Chondrocyte (in vitro differentiated cells): ENCODE results near the gene STUM. TPM values are rescaled to one million over a fixed set of nuclear protein-coding genes. Genes with fewer than 3 reads are reported as not detected.

ENCODE experiments used
- DNase-seq: peaks from one replicate; pipeline ENCODE4 v3.0.0; 2021; ENCODE audit warnings: mixed read lengths, low spot score
- H3K27ac Mint-ChIP-seq: one replicate; pipeline ENCODE4 v1.8.0; 2021; ENCODE audit warnings: mild to moderate bottlenecking, moderate library complexity, mixed read lengths; ENCODE audit not compliant: unreplicated experiment
- H3K27me3 Mint-ChIP-seq: 2 replicates; pipeline ENCODE4 v1.8.0; 2021; ENCODE audit warnings: low read depth, mixed read lengths
- H3K36me3 Mint-ChIP-seq: 2 replicates; pipeline ENCODE4 v1.8.0; 2021; ENCODE audit warnings: low read depth, mixed read lengths
- H3K4me1 Mint-ChIP-seq: 2 replicates; pipeline ENCODE4 v1.8.0; 2021; ENCODE audit warnings: low read depth, mild to moderate bottlenecking, mixed read lengths
- H3K4me3 Mint-ChIP-seq: one replicate; pipeline ENCODE4 v1.8.0; 2021; ENCODE audit warnings: mild to moderate bottlenecking, moderate library complexity, mixed read lengths; ENCODE audit not compliant: unreplicated experiment
- H3K9me3 Mint-ChIP-seq: 2 replicates; pipeline ENCODE4 v1.8.0; 2021; ENCODE audit warnings: low read depth, mixed read lengths
- CTCF ChIP-seq: fragments of 200-600 bp; sonication (generic); IDR thresholded peaks from 2 replicates; pipeline ENCODE4 v1.5.0; 2021; ENCODE audit warnings: antibody characterized with exemption, mild to moderate bottlenecking, moderate library complexity
- total RNA-seq: library from RNA; stranded (reverse); gene quantifications from 3 replicates; pipeline ENCODE4 v1.2.1, GENCODE V29; 2021

The STUM gene
- total RNA-seq, 1 donor from 2014 or later: 0.27 TPM

GRCh38 chr1:226640321-226641136 lies 92.0 kb downstream of the STUM start:
- TF ChIP-seq CTCF: no peak
- peak; percentile 78 for DNase-seq
- H3K4me3 Mint-ChIP-seq: no peak overlapping the region
- H3K9me3 Mint-ChIP-seq: no peaks in the 10 kb centered on the region
- peaks cover 7% of the 10 kb centered on the region for H3K36me3 Mint-ChIP-seq
- H3K4me1 Mint-ChIP-seq: peaks cover 9% of the 10 kb centered on the region
- no peak overlapping the region for H3K27ac Mint-ChIP-seq
- no peaks in the 10 kb centered on the region for H3K27me3 Mint-ChIP-seq

GRCh38 chr1:226641671-226642231 lies 93.2 kb downstream of the STUM start:
- DNase-seq: peak; percentile 82
- no peak overlapping the region for H3K27ac Mint-ChIP-seq
- peaks cover 15% of the 10 kb centered on the region for H3K4me1 Mint-ChIP-seq
- no peaks in the 10 kb centered on the region for H3K27me3 Mint-ChIP-seq
- no peaks in the 10 kb centered on the region for H3K9me3 Mint-ChIP-seq
- TF ChIP-seq CTCF: no peak
- H3K36me3 Mint-ChIP-seq: peaks cover 7% of the 10 kb centered on the region
- H3K4me3 Mint-ChIP-seq: no peak overlapping the region

DNA sequence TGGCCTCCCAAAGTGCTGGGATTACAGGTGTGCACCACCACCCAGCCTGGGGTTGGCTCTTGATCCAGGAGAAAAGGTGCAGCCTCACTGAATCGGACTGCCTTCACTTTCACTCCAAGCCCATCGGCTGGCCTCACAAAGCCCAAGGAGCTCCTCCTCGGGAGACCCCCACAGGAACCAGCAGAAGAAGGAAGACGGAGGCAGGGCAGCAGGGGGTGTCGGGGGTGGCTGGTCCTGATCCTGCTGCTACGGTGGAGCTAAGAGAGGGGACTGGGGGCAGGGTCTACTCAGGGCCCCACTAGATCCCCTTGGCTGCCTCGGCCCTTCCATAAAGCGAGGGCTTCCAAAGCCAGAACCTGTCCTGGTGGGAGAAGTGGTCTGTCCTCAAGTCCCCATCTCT lies 93.9 kb downstream of the STUM start:
- H3K36me3 Mint-ChIP-seq: peaks cover 6% of the 10 kb centered on the region
- H3K27ac Mint-ChIP-seq: no peak overlapping the region
- no peaks in the 10 kb centered on the region for H3K27me3 Mint-ChIP-seq
- no peak for TF ChIP-seq CTCF
- DNase-seq: peak; percentile 77
- peaks cover 15% of the 10 kb centered on the region for H3K4me1 Mint-ChIP-seq
- no peak overlapping the region for H3K4me3 Mint-ChIP-seq
- no peaks in the 10 kb centered on the region for H3K9me3 Mint-ChIP-seq

- peaks cover 9% of the 10 kb centered on the region for H3K36me3 Mint-ChIP-seq
- H3K27ac Mint-ChIP-seq: no peak overlapping the region
- no peak for TF ChIP-seq CTCF
- H3K27me3 Mint-ChIP-seq: no peaks in the 10 kb centered on the region
- H3K9me3 Mint-ChIP-seq: no peaks in the 10 kb centered on the region
- DNase-seq: peak; percentile 43
- no peak overlapping the region for H3K4me3 Mint-ChIP-seq
- H3K4me1 Mint-ChIP-seq: peaks cover 15% of the 10 kb centered on the region
Observed at GRCh38 chr1:226643177-226643576, 94.6 kb downstream of the STUM start.

DNA sequence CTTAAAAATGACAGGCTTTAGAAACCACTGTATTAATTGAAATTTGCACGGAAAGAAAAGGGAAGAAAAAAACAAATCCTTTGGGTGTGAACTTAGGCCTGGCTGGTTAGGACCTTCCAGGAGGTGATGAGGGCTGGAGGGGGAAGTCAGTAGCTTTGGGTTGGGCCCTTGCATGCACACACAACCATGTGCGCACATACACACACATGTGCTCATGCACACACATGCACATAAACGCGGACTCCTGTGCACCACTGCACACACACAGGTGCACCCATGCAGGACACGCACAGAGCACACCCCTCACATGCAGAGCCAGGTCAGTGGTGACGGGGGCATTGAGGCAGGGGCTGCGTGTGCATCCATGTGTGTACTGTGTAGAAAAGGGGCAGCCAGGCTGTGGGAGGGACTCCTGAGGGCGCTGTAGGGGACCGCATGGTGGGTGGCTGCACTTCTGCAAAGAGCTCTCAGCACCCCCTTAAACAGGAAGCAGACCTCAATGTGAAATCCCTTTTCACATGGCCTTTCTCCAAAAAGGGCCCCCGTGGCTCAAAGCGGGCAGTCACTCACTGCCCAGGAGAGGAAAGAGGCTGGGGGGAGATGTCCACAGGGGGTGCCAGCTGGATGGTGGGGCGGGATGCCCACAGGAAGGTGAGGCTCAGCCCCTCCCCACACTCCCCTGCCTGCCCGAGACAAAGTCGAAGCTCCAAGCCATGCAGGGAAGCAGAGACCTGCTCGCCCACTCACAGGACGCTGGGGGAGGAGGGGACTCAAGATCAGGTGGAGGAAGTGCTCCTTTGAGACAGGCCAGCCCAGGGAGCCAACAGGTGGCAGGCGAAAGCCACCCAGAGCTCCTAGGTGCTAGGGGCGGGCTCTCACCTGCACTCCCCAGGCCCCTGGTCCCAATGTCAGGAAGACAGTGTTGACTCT lies 95.3 kb downstream of the STUM start:
- Mint-ChIP-seq H3K27me3 (no peaks in the 10 kb centered on the region), H3K36me3 (peaks cover 10% of the 10 kb centered on the region), H3K27ac (no peak overlapping the region), H3K4me1 (peaks cover 15% of the 10 kb centered on the region), H3K4me3 (no peak overlapping the region), H3K9me3 (no peaks in the 10 kb centered on the region)
- no peak for TF ChIP-seq CTCF
- peak; percentile 73 for DNase-seq
